Kidney (tissue), 14 donors: ENCODE results near the gene ANKDD1A. TPM values are rescaled to one million over a fixed set of nuclear protein-coding genes. Genes with fewer than 3 reads are reported as not detected.
A peak's percentile ranks its signal among the peaks of the same experiment; 100 is the strongest.

Source experiments
- DNase-seq, 5 donors: peaks; one replicate each; pipeline ENCODE4 v3.0.0-alpha.2; 2013 to 2020
- FAIRE-seq: peaks from 2 replicates; lab custom pipeline; 2012; peaks lifted over from hg19 to GRCh38; lab: Jason Lieb, UNC
- H3K27ac ChIP-seq, 2 donors: one replicate each; pipeline ENCODE4 v1.7.0; 2013; ENCODE audit warnings: low read depth in 2 of 2, low read length in 2 of 2, inconsistent platforms in 1 of 2
- H3K27me3 ChIP-seq: one replicate; pipeline ENCODE4 v1.7.1; 2013; ENCODE audit warnings: low read length, inconsistent platforms; ENCODE audit not compliant: control insufficient read depth, insufficient read depth
- H3K36me3 ChIP-seq, 3 donors: one replicate each; pipeline versions ENCODE4 v1.7.0 to v1.7.1; 2013; ENCODE audit warnings: low read length in 3 of 3, control low read depth in 1 of 3, inconsistent platforms in 1 of 3; ENCODE audit not compliant: insufficient read depth in 3 of 3, control insufficient read depth in 2 of 3
- H3K4me1 ChIP-seq, 3 donors: one replicate each; pipeline versions ENCODE4 v1.7.0 to v1.7.1; 2013; ENCODE audit warnings: low read length in 3 of 3, inconsistent platforms in 1 of 3, low read depth in 1 of 3; ENCODE audit not compliant: control insufficient read depth in 2 of 3, insufficient read depth in 2 of 3
- H3K4me3 ChIP-seq, 3 donors: one replicate each; pipeline versions ENCODE4 v1.7.0 to v1.8.1; 2013; ENCODE audit warnings: low read length in 3 of 3, control low read depth in 1 of 3, inconsistent platforms in 1 of 3
- H3K9ac ChIP-seq, 3 donors: one replicate each; pipeline versions ENCODE4 v1.7.0 to v1.7.1; 2013; ENCODE audit warnings: low read length in 3 of 3, control low read depth in 1 of 3, inconsistent platforms in 1 of 3
- H3K9me3 ChIP-seq, 3 donors: one replicate each; pipeline versions ENCODE4 v1.7.0 to v1.7.1; 2013; ENCODE audit warnings: low read length in 3 of 3, control low read depth in 1 of 3, inconsistent platforms in 1 of 3; ENCODE audit not compliant: control insufficient read depth in 2 of 3, insufficient read depth in 1 of 3
- intact Hi-C: fragments of 100-400 bp; cut with DNase I; formaldehyde crosslinking; loops from one replicate; pipeline ENCODE4 v1.11.1; 2022
- polyA plus RNA-seq: library from polyadenylated mRNA; stranded (reverse); fragments of 350-450 nt; fragmentation: Illumina TruSeq; extraction: RNeasy Lipid Tissue Mini Kit (QIAGEN cat#74804); gene quantifications from one replicate; pipeline ENCODE4 v1.2.3, GENCODE V29; 2014; ENCODE audit warnings: low read depth, low replicate concordance; ENCODE audit not compliant: insufficient read depth
- total RNA-seq: library from RNA; stranded (reverse); fragmentation: NEBNext Ultra II Directional; extraction: Animal tissue kit (Norgen Biotek cat#: 25700); gene quantifications from one replicate; pipeline ENCODE4 v1.2.1, GENCODE V29; 2021
- TF ChIP-seq, protein P1 (sequence below): IDR thresholded peaks from 3 replicates; pipeline ENCODE4 v1.5.1; 2012; ENCODE audit warnings: mild to moderate bottlenecking, moderate library complexity, borderline replicate concordance; ENCODE audit not compliant: insufficient read depth; ENCODE audit errors: extremely low read depth
- donor health status: control.
- donor health status: control.
- donor health status: control.
- donor health status: control.
- donor health status: control.
- donor health status: DM: yes; HTN: yes; CAD: no.
- donor health status: Normal renal cell carcinoma (clear cell type).

ANKDD1A gene
- total and polyA plus RNA-seq, 2 donors from 2014 or later = 1.9 to 8.0 TPM

GRCh38 chr15:64878705-64879104 lies 33.0 kb upstream of the ANKDD1A start:
- Histone ChIP-seq H3K9me3 (no peaks in the 10 kb centered on the region), H3K36me3 (no peaks in the 10 kb centered on the region), H3K27ac (peak overlapping the region; percentile 43 to 86), H3K27me3 (no peaks in the 10 kb centered on the region), H3K9ac (no peak overlapping the region), H3K4me3 (no peak overlapping the region), H3K4me1 (peaks cover 0 to 11% (median 8%) of the 10 kb centered on the region in 3 donors)
- DNase-seq = peak in 3 of 5 donors; percentile 28 to 77 (median 62)
- FAIRE-seq = no peak
- TF ChIP-seq, protein P1, sequence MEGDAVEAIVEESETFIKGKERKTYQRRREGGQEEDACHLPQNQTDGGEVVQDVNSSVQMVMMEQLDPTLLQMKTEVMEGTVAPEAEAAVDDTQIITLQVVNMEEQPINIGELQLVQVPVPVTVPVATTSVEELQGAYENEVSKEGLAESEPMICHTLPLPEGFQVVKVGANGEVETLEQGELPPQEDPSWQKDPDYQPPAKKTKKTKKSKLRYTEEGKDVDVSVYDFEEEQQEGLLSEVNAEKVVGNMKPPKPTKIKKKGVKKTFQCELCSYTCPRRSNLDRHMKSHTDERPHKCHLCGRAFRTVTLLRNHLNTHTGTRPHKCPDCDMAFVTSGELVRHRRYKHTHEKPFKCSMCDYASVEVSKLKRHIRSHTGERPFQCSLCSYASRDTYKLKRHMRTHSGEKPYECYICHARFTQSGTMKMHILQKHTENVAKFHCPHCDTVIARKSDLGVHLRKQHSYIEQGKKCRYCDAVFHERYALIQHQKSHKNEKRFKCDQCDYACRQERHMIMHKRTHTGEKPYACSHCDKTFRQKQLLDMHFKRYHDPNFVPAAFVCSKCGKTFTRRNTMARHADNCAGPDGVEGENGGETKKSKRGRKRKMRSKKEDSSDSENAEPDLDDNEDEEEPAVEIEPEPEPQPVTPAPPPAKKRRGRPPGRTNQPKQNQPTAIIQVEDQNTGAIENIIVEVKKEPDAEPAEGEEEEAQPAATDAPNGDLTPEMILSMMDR = no peak
- intact Hi-C loops = no loop called here

GRCh38 chr15:64883100-64883581 lies 28.6 kb upstream of the ANKDD1A start:
- FAIRE-seq (no peak), DNase-seq (no peak)
- intact Hi-C loops = no loop called here
- no peaks in the 10 kb centered on the region for H3K9me3 ChIP-seq
- H3K27me3 ChIP-seq = no peaks in the 10 kb centered on the region
- TF ChIP-seq, protein P1 = no peak
- H3K27ac ChIP-seq = peak overlapping the region in 1 of 2 donors; percentile 75
- no peak overlapping the region for H3K4me3 ChIP-seq
- H3K4me1 ChIP-seq = peaks cover 0 to 10% (median 9%) of the 10 kb centered on the region in 3 donors
- no peak overlapping the region for H3K9ac ChIP-seq
- no peaks in the 10 kb centered on the region for H3K36me3 ChIP-seq

DNA sequence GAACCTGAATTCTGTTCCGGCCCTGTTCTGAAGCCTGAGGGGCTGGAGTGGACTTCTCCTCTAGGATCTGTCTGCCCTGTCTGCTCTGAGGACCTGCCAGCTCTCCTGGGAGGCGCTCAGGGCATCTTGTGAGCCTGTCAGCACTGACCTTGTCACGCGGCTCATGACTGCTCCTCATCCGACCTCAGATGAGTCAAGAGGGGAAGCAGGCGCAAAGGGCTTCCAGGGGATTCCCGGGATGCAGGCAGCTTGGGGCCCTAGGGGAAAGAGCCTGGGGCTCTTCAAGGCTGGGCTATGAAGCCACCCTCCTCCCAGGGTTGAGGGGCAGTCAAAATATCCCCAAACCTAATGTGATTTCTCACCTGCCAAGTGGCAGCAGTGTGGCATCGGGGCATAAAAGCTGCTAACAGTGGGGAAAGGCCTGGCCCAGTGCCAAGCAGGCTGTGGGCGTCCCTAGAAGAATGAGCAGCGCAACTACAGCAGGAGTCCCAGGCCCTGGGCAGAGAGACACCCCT lies 27.6 kb upstream of the ANKDD1A start:
- H3K9ac ChIP-seq = no peak overlapping the region
- FAIRE-seq = no peak
- intact Hi-C loops = no loop called here
- TF ChIP-seq, protein P1 = no peak
- H3K4me1 ChIP-seq = peaks cover 0 to 10% (median 6%) of the 10 kb centered on the region in 3 donors
- H3K27ac ChIP-seq = peak overlapping the region; percentile 67 to 75
- peak in 2 of 5 donors; percentile 75 to 92 for DNase-seq
- H3K36me3 ChIP-seq = no peaks in the 10 kb centered on the region
- no peak overlapping the region for H3K4me3 ChIP-seq
- no peaks in the 10 kb centered on the region for H3K9me3 ChIP-seq
- H3K27me3 ChIP-seq = no peaks in the 10 kb centered on the region
